ENCODE measurements around the gene CWC25. TPM values are rescaled to one million over a fixed set of nuclear protein-coding genes. Genes with fewer than 3 reads are reported as not detected.

The CWC25 gene
- total and polyA plus RNA-seq, 9 of the 15 experiments (the other 6 are each of a cell fraction or from before 2014, with no cell fraction given), result 16.5 to 27.4 (median 23.0) TPM

DNA sequence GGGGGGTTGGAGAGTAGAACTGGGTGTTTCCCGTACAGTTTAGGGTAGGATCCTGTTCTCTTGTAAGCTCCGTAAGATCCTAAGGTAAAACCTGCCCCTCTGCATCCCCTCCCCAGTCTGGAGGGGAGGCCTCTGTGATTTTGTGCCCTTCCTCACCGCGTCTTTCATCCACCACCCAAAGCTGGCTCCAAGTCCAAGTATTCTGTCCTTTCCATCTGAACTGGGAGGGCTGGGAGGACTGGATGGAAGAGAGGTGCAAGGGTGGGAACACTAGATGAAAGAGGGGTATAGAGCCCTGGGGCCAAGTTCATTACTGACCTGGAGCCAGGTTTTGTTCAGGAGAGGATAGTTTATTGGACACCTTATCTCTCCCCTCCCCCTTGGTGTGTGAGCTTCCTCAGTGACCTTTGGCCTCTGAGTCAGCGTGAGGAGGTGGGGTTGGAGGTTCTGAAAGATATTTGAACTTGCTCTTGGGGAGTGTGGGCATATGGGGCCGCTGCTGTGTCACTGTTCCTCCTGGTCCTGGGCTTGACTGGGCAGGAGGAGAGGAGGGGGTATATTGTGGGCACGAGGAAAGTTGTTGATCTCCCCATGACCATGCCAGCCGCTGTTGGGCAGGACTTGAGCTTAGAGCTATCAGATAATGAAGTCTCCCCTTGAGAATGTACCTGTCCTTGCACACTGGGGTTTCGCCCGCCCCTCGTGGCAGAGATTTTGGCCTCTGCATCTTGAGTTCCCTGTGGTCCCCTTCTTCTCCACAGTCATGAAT lies 46.3 kb upstream of the CWC25 start (continued):
- TF ChIP-seq TCFL5 (CRISPR knock-in tag; conservative IDR thresholded peaks at IDR 0.05) (no peak), TBL1XR1 (IDR thresholded peaks at IDR 0.05; ENCODE audit: low read length in 2 of 2) (peak in 1 of 2 experiments; percentile 67; a peak in 2 of 4 replicates), FOS (IDR thresholded peaks at IDR 0.05; ENCODE audit: extremely low read depth, insufficient read length) (peak; percentile 54), BMI1 (IDR thresholded peaks at IDR 0.05; ENCODE audit: low read length) (no peak), BRD9 (IDR thresholded peaks at IDR 0.05; ENCODE audit: low read depth, partially characterized antibody) (peak; percentile 84), JUN (IDR thresholded peaks at IDR 0.05; ENCODE audit: borderline replicate concordance, low read depth, low read length) (peak; percentile 94), JUN (CRISPR knock-in tag; IDR thresholded peaks at IDR 0.05; ENCODE audit: borderline replicate concordance) (no peak), SIN3A (IDR thresholded peaks at IDR 0.05; ENCODE audit: borderline replicate concordance in 2 of 2, control insufficient read depth in 1 of 2, low read depth in 2 of 2, low read length in 2 of 2) (peak; percentile 22 to 31; a peak in 1 of 4 replicates), SPI1 (IDR thresholded peaks at IDR 0.05; ENCODE audit: borderline replicate concordance, low read depth, low read length) (0 out of 2 replicates have a peak, but pooled peaks have one; percentile 56)
- TF ChIP-seq, protein P1, sequence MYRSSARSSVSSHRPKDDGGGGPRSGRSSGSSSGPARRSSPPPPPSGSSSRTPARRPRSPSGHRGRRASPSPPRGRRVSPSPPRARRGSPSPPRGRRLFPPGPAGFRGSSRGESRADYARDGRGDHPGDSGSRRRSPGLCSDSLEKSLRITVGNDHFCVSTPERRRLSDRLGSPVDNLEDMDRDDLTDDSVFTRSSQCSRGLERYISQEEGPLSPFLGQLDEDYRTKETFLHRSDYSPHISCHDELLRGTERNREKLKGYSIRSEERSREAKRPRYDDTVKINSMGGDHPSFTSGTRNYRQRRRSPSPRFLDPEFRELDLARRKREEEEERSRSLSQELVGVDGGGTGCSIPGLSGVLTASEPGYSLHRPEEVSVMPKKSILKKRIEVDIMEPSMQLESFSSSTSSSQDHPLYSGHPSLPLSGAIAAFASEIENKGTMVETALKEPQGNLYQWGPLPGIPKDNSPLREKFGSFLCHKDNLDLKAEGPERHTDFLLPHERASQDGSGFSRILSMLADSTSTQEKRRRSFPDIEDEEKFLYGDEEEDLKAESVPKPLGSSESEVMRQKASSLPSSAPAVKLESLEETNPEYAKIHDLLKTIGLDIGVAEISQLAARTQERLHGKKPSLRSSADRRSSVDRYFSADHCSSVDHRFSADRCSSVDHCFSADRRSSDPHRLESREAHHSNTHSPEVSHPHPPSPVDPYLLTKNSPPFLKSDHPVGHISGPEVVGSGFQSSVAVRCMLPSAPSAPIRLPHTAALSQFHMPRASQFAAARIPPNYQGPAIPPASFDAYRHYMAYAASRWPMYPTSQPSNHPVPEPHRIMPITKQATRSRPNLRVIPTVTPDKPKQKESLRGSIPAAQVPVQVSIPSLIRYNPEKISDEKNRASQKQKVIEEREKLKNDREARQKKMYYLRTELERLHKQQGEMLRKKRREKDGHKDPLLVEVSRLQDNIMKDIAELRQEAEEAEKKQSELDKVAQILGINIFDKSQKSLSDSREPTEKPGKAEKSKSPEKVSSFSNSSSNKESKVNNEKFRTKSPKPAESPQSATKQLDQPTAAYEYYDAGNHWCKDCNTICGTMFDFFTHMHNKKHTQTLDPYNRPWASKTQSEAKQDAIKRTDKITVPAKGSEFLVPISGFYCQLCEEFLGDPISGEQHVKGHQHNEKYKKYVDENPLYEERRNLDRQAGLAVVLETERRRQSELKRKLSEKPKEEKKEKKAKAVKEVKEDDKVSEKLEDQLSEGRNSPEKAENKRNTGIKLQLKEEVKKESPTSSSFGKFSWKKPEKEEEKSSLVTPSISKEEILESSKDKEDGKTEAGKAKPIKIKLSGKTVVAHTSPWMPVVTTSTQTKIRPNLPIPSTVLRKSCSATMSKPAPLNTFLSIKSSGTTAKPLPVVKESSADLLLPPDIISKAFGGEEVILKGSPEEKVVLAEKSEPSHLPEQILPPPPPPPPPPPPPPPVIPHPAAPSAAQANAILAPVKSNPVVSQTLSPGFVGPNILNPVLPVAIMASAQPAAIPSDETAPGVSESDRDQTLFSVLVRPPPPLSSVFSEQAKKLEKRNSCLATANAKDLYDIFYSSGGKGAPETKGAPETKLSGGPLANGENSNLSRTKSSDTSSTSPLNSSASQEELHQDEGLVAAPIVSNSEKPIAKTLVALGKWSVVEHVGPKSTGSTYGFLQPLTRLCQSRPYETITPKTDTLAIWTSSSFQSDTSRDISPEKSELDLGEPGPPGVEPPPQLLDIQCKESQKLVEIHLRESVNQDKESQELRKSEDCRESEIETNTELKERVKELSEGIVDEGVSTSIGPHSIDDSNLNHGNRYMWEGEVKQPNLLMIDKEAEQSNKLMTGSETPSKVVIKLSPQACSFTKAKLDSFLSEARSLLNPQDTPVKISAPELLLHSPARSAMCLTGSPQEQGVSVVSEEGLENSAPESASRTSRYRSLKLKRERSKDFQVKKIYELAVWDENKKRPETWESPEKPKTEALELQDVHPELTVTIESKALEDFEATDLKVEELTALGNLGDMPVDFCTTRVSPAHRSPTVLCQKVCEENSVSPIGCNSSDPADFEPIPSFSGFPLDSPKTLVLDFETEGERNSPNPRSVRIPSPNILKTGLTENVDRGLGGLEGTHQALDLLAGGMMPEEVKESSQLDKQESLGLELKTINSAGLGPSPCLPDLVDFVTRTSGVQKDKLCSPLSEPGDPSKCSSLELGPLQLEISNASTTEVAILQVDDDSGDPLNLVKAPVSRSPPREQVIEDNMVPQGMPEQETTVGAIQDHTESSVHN (IDR thresholded peaks at IDR 0.05; ENCODE audit: borderline replicate concordance in 1 of 2, low read depth in 1 of 2), result no peak
- TF ChIP-seq, protein P2, sequence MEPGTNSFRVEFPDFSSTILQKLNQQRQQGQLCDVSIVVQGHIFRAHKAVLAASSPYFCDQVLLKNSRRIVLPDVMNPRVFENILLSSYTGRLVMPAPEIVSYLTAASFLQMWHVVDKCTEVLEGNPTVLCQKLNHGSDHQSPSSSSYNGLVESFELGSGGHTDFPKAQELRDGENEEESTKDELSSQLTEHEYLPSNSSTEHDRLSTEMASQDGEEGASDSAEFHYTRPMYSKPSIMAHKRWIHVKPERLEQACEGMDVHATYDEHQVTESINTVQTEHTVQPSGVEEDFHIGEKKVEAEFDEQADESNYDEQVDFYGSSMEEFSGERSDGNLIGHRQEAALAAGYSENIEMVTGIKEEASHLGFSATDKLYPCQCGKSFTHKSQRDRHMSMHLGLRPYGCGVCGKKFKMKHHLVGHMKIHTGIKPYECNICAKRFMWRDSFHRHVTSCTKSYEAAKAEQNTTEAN (CRISPR knock-in tag; IDR thresholded peaks at IDR 0.05), result no peak
- TF ChIP-seq, protein P3, sequence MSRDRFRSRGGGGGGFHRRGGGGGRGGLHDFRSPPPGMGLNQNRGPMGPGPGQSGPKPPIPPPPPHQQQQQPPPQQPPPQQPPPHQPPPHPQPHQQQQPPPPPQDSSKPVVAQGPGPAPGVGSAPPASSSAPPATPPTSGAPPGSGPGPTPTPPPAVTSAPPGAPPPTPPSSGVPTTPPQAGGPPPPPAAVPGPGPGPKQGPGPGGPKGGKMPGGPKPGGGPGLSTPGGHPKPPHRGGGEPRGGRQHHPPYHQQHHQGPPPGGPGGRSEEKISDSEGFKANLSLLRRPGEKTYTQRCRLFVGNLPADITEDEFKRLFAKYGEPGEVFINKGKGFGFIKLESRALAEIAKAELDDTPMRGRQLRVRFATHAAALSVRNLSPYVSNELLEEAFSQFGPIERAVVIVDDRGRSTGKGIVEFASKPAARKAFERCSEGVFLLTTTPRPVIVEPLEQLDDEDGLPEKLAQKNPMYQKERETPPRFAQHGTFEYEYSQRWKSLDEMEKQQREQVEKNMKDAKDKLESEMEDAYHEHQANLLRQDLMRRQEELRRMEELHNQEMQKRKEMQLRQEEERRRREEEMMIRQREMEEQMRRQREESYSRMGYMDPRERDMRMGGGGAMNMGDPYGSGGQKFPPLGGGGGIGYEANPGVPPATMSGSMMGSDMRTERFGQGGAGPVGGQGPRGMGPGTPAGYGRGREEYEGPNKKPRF (IDR thresholded peaks at IDR 0.05; ENCODE audit: low read depth, low read length), result no peak
- TF ChIP-seq, protein P4, sequence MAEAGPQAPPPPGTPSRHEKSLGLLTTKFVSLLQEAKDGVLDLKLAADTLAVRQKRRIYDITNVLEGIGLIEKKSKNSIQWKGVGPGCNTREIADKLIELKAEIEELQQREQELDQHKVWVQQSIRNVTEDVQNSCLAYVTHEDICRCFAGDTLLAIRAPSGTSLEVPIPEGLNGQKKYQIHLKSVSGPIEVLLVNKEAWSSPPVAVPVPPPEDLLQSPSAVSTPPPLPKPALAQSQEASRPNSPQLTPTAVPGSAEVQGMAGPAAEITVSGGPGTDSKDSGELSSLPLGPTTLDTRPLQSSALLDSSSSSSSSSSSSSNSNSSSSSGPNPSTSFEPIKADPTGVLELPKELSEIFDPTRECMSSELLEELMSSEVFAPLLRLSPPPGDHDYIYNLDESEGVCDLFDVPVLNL (CRISPR knock-in tag; IDR thresholded peaks at IDR 0.05; ENCODE audit: low read depth), result no peak

All from K562 (cell line).